Right lobe of liver (tissue), 6 donors: Measurements from ENCODE around the gene IGLL5. TPM values are rescaled to one million over a fixed set of nuclear protein-coding genes. Genes with fewer than 3 reads are reported as not detected.

ENCODE experiments used
- ATAC-seq, 4 donors: fragments of 200-7000 bp; cut with Tn5 transposase; one replicate each; pipeline ENCODE4 v1.9.1; 2020; ENCODE audit warnings: mild to moderate bottlenecking in 4 of 4, moderate library complexity in 4 of 4
- DNase-seq, 3 donors: peaks; one replicate each; pipeline ENCODE4 v3.0.0-alpha.2; 2020
- H3K27ac ChIP-seq, 3 donors: fragments of 200-600 bp; one replicate each; pipeline ENCODE4 v1.8.0; 2022
- H3K27me3 ChIP-seq, 2 donors: fragments of 200-600 bp; one replicate each; pipeline ENCODE4 v1.8.0; 2022
- H3K36me3 ChIP-seq, 4 donors: fragments of 200-600 bp; sonication (generic) in 1 of 4; one replicate each; pipeline versions ENCODE4 v1.5.1 to v1.8.0; 2017 to 2022; ENCODE audit warnings: control low read depth in 1 of 4
- H3K4me1 ChIP-seq, 4 donors: fragments of 200-600 bp; sonication (generic) in 1 of 4; one replicate each; pipeline versions ENCODE4 v1.5.1 to v1.8.0; 2017 to 2022; ENCODE audit warnings: control low read depth in 1 of 4
- H3K4me3 ChIP-seq, 3 donors: fragments of 200-600 bp; one replicate each; pipeline ENCODE4 v1.8.0; 2022
- H3K9me3 ChIP-seq, 4 donors: fragments of 200-600 bp; sonication (generic) in 1 of 4; one replicate each; pipeline versions ENCODE4 v1.5.1 to v1.8.0; 2017 to 2022; ENCODE audit warnings: control low read depth in 1 of 4
- CTCF ChIP-seq, 4 donors: fragments of 200-600 bp in 3 of 4; fragments of 450-650 bp in 1 of 4; IDR thresholded peaks; one replicate each; pipeline versions ENCODE4 v1.5.1 to v1.8.0; 2016 to 2022; ENCODE audit warnings: antibody characterized with exemption in 4 of 4, mild to moderate bottlenecking in 2 of 4
- POLR2A ChIP-seq: fragments of 450-650 bp; IDR thresholded peaks from one replicate; pipeline ENCODE4 v1.6.1; 2017; ENCODE audit warnings: antibody characterized with exemption, mild to moderate bottlenecking
- WGBS: methylation state at CpG from one replicate; pipeline ENCODE4 v1.1.6; 2018; ENCODE audit warnings: low coverage, low lambda C conversion rate; ENCODE audit not compliant: insufficient coverage; ENCODE audit errors: missing lambda C conversion rate; 5-methylcytosine and 5-hydroxymethylcytosine counted together
- intact Hi-C, 2 donors: fragments of 100-400 bp; cut with DNase I; formaldehyde crosslinking; loops; one replicate each; pipeline versions ENCODE4 v1.11.2 to v1.14.1; 2022
- total RNA-seq, 6 experiments: library from RNA; depleted of rRNA in 2 of 6; stranded (reverse); fragments of >200 nt in 2 of 6; fragmentation: NEBNext Ultra II Directional in 3 of 6; extraction: Animal tissue kit (Norgen Biotek cat#: 25700) in 3 of 6; gene quantifications; one replicate each; pipeline versions ENCODE4 v1.1.0 to v1.2.4, GENCODE V29; 2016 to 2023
- donor health status: DM: no; HTN: yes; CAD: no.
- donor health status: DM: no; HTN: no; CAD: no.
- donor health status: DM: no; HTN: no; CAD: no.
- donor health status: DM: no; HTN: yes; CAD: no.
- donor health status: DM: no; HTN: yes; CAD: no.

The IGLL5 gene
- total RNA-seq, 6 experiments from 2014 or later = 1.6 to 4.1 (median 3.1) TPM

- Histone ChIP-seq H3K27ac (no peak overlapping the region), H3K4me3 (no peak overlapping the region), H3K9me3 (no peaks in the 10 kb centered on the region), H3K4me1 (no peaks in the 10 kb centered on the region), H3K36me3 (no peaks in the 10 kb centered on the region), H3K27me3 (no peaks in the 10 kb centered on the region)
- 51% methylated on average over 9 of the region's 14 CpGs for WGBS
- no peak for DNase-seq
- TF ChIP-seq POLR2A (no peak), CTCF (IDR thresholded peaks at IDR 0.05) (no peak)
- ATAC-seq = no peak
- intact Hi-C loops = no loop called here
Measured at GRCh38 chr22:22925146-22925804, 37.7 kb downstream of the IGLL5 start.

- no peak overlapping the region for H3K4me3 ChIP-seq
- TF ChIP-seq CTCF (IDR thresholded peaks at IDR 0.05) (no peak), POLR2A (no peak)
- no peaks in the 10 kb centered on the region for H3K9me3 ChIP-seq
- H3K4me1 ChIP-seq = no peaks in the 10 kb centered on the region
- ATAC-seq (no peak), DNase-seq (no peak)
- H3K36me3 ChIP-seq = no peaks in the 10 kb centered on the region
- H3K27ac ChIP-seq = no peak overlapping the region
- 40% methylated on average over 8 of the region's 8 CpGs for WGBS
- intact Hi-C loops = no loop called here
- no peaks in the 10 kb centered on the region for H3K27me3 ChIP-seq
Measured at GRCh38 chr22:22925805-22926369, 38.3 kb downstream of the IGLL5 start.

- WGBS = 41% methylated on average over 5 of the region's 13 CpGs
Measured at GRCh38 chr22:22926370-22927195, 39.0 kb downstream of the IGLL5 start.

More at GRCh38 chr22:22926370-22927195, 39.0 kb downstream of the IGLL5 start:
- TF ChIP-seq CTCF (IDR thresholded peaks at IDR 0.05) (no peak), POLR2A (no peak)
- Histone ChIP-seq H3K36me3 (no peaks in the 10 kb centered on the region), H3K4me3 (no peak overlapping the region), H3K4me1 (no peaks in the 10 kb centered on the region), H3K9me3 (no peaks in the 10 kb centered on the region), H3K27ac (no peak overlapping the region), H3K27me3 (no peaks in the 10 kb centered on the region)
- no peak for DNase-seq
- ATAC-seq = no peak
- intact Hi-C loops = no loop called here
